NT2/D1 (cell line): Measurements from ENCODE around the gene HEATR5A.

ENCODE experiments used
- YY1 ChIP-seq: IDR thresholded peaks from 2 replicates; pipeline ENCODE4 v1.6.1; 2011; ENCODE audit not compliant: insufficient read length, insufficient read depth
- ZNF274 ChIP-seq: IDR thresholded peaks from 2 replicates; pipeline ENCODE4 v1.6.1; 2011; ENCODE audit warnings: mild to moderate bottlenecking, low read depth, low read length

- TF ChIP-seq YY1 (no peak), ZNF274 (no peak)
These were observed 57.6 kb downstream of the HEATR5A start for GRCh38 chr14:31362746-31363145.
